Measurements from ENCODE around the gene SGMS1. TPM values are rescaled to one million over a fixed set of nuclear protein-coding genes. Genes with fewer than 3 reads are reported as not detected.
"Not testable (repeated sequence)": the region's sequence is repeated elsewhere in the genome, so short reads cannot be mapped to it uniquely, and the experiment has no call there.

The SGMS1 gene
- total and polyA plus RNA-seq, 4 donors: 15.8 to 142 (median 41.3) TPM

DNA sequence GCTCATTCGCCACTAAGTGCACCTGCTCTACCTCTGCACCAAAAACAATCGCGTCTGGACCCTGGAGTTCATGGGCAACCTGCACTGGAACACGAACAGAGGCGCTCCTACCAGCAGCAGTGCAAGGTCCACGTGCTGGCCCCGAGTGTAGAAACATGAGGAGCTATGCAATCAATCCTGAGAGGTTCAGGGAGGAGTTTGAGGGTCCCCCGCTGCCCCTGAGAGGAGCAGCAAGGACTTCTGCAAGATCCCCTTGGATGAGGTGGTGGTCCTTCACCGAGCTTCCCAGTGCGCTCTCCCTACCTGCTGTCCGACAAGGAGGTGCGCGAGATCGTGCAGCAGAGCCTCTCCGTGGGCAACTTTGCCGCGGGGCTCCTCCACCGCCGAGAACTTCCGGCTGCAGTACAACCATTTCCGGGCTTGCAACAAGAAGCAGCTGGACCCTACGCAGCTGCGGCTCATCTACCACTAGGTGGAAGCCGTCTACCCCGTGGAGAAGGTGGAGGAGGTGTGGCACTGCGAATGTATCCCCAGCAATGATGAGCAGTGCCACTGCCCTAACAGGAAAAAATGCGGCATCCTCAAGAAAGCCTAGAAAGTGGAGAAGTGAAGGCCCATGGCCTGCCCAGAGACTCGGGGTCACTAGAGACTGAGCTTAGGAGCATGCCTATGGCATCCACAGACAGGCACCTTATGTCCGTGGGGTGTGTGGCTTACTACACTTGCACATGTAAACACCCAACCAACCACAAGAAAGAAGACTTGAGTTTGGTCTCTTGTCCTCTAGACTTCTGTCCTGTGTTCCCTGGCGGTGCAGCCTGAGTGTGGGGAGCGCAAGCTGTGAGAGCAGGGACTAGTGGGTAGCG is 36.3 kb upstream of the SGMS1 start:
- WGBS, 2 donors: 47 to 53% methylated on average over 32 of the region's 32 CpGs
- H3K4me1 ChIP-seq (ENCODE audit: control insufficient read depth in 5 of 5, insufficient read depth in 5 of 5, low read length in 5 of 5); H3K9ac ChIP-seq (ENCODE audit: insufficient read depth in 1 of 2, low read length in 2 of 2); H3K27ac ChIP-seq (ENCODE audit: low read depth in 1 of 2, low read length in 1 of 2); H3K9me3 ChIP-seq (ENCODE audit: control insufficient read depth in 4 of 4, insufficient read depth in 3 of 4, low read length in 3 of 4); H3K36me3 ChIP-seq (ENCODE audit: control insufficient read depth in 4 of 4, insufficient read depth in 4 of 4, low read length in 4 of 4); H3K27me3 ChIP-seq (ENCODE audit: control insufficient read depth in 3 of 3, insufficient read depth in 3 of 3, low read length in 2 of 3): not testable (repeated sequence)
- ATAC-seq (ENCODE audit: insufficient read depth, low FRiP score) (peak; percentile 31), DNase-seq (peak; percentile 13 to 38 (median 34))
- peak; percentile 14 for TF ChIP-seq CTCF (IDR thresholded peaks at IDR 0.05; ENCODE audit: control extremely low read depth, extremely low read depth)
- H3K4me3 ChIP-seq: peak overlapping the region; percentile 7

DNA sequence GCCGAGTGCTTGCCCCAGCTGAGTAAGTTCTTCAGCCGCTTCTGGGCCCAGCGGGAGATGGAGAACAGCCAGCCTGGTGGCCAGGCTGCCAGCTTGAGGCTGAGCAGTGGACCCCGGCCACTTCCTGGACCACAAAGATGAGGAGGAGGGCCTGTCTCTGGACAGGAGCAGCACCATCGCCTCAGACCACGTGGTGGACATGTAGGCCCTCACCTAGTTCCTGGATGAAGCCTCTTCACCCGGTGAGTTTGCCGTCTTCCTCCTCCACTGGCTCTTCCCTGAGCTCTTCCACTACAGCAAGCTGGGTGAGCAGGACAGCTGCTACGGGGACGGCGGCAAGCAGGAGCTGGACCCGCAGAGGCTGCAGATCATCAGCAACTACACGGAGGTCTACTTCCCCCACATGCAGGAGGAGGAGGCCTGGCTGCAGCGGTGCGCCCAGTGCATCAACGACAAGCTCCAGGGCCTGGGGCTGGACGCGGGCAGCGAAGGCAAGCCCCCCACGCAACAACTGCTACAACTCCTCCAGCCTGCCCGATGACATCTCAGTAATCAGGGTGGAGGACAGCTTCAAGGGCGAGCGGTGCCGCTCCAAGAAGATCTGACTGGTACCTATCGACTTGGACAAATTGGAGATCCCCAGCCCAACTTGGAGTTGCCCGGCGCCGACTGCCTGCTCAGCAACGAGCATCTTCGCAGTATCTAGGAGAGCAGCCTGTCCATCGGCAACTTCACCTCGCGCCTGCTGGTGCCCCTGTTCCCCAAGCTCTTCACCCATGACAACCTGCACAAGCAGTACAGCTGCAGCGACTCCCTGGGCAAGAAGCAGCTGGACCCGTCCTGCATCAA is 35.5 kb upstream of the SGMS1 start:
- DNase-seq; H3K4me3 ChIP-seq; H3K27ac ChIP-seq (ENCODE audit: low read depth in 1 of 2, low read length in 1 of 2); ATAC-seq (ENCODE audit: insufficient read depth, low FRiP score); H3K9ac ChIP-seq (ENCODE audit: insufficient read depth in 1 of 2, low read length in 2 of 2); H3K9me3 ChIP-seq (ENCODE audit: control insufficient read depth in 4 of 4, insufficient read depth in 3 of 4, low read length in 3 of 4); H3K36me3 ChIP-seq (ENCODE audit: control insufficient read depth in 4 of 4, insufficient read depth in 4 of 4, low read length in 4 of 4); H3K27me3 ChIP-seq (ENCODE audit: control insufficient read depth in 3 of 3, insufficient read depth in 3 of 3, low read length in 2 of 3); H3K4me1 ChIP-seq (ENCODE audit: control insufficient read depth in 5 of 5, insufficient read depth in 5 of 5, low read length in 5 of 5): not testable (repeated sequence)
- WGBS, 2 donors: 95 to 96% methylated on average over 35 of the region's 35 CpGs

DNA sequence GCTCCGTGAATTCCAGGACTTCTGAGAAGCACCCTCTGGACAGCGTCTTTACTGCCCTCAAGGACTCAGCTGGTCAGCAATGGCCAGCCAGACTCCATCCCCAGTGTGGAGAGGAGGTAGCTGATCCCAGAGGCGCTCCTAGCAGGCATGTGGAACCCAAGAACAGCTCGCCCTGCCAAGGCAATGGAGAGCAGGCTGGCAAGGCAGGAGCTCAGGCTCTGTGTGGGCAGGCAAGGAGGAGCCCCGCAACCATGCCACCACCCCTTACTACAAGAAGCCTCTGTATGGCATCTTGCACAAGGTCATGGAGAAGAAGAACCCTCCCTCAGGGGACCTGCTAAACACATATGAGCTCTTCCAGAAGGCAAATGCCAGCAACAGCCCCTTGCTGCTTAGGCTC is 34.4 kb upstream of the SGMS1 start:
- Histone ChIP-seq H3K27me3 (ENCODE audit: control insufficient read depth in 3 of 3, insufficient read depth in 3 of 3, low read length in 2 of 3) (no peaks in the 10 kb centered on the region), H3K4me1 (ENCODE audit: control insufficient read depth in 5 of 5, insufficient read depth in 5 of 5, low read length in 5 of 5) (peaks cover 0 to 2% (median 0%) of the 10 kb centered on the region in 5 donors), H3K27ac (ENCODE audit: low read depth in 1 of 2, low read length in 1 of 2) (no peak overlapping the region), H3K9me3 (ENCODE audit: control insufficient read depth in 4 of 4, insufficient read depth in 3 of 4, low read length in 3 of 4) (no peaks in the 10 kb centered on the region), H3K36me3 (ENCODE audit: control insufficient read depth in 4 of 4, insufficient read depth in 4 of 4, low read length in 4 of 4) (no peaks in the 10 kb centered on the region), H3K4me3 (no peak overlapping the region), H3K9ac (ENCODE audit: insufficient read depth in 1 of 2, low read length in 2 of 2) (no peak overlapping the region)
- DNase-seq (no peak), ATAC-seq (ENCODE audit: insufficient read depth, low FRiP score) (no peak)
- WGBS, 2 donors: 92 to 95% methylated on average over 5 of the region's 5 CpGs
- no peak for TF ChIP-seq CTCF (IDR thresholded peaks at IDR 0.05; ENCODE audit: control extremely low read depth, extremely low read depth)

- 10 to 38% methylated on average over 3 of the region's 3 CpGs for WGBS, 2 donors
- Histone ChIP-seq H3K9ac (ENCODE audit: insufficient read depth in 1 of 2, low read length in 2 of 2) (no peak overlapping the region), H3K27me3 (ENCODE audit: control insufficient read depth in 3 of 3, insufficient read depth in 3 of 3, low read length in 2 of 3) (no peaks in the 10 kb centered on the region), H3K4me1 (ENCODE audit: control insufficient read depth in 5 of 5, insufficient read depth in 5 of 5, low read length in 5 of 5) (peaks cover 0 to 6% (median 0%) of the 10 kb centered on the region in 5 donors), H3K36me3 (ENCODE audit: control insufficient read depth in 4 of 4, insufficient read depth in 4 of 4, low read length in 4 of 4) (no peaks in the 10 kb centered on the region), H3K9me3 (ENCODE audit: control insufficient read depth in 4 of 4, insufficient read depth in 3 of 4, low read length in 3 of 4) (no peaks in the 10 kb centered on the region), H3K27ac (ENCODE audit: low read depth in 1 of 2, low read length in 1 of 2) (no peak overlapping the region), H3K4me3 (no peak overlapping the region)
- ATAC-seq (ENCODE audit: insufficient read depth, low FRiP score) (no peak), DNase-seq (peak in 1 of 3 donors; percentile 4)
- no peak for TF ChIP-seq CTCF (IDR thresholded peaks at IDR 0.05; ENCODE audit: control extremely low read depth, extremely low read depth)
These were observed 30.0 kb upstream of the SGMS1 start for GRCh38 chr10:50653758-50654157.

All from lung (tissue), 12 donors.